HG03066 (cell line): Measurements from ENCODE around the gene RCAN2.

Source experiments
- ATAC-seq: cut with Tn5 transposase; IDR thresholded peaks from one replicate; pipeline ENCODE4 v1.9.1; 2021; ENCODE audit warnings: low read depth; ENCODE audit not compliant: unreplicated experiment

Gene RCAN2

GRCh38 chr6:46500382-46500781 lies 9.1 kb upstream of the RCAN2 start:
- ATAC-seq = no peak

- ATAC-seq = no peak
These were observed 639 bp upstream of the RCAN2 start for GRCh38 chr6:46491628-46492547.

GRCh38 chr6:46490425-46491200 lies 636 bp downstream of the RCAN2 start:
- ATAC-seq = no peak

- no peak for ATAC-seq
These were observed 5.1 kb downstream of the RCAN2 start for GRCh38 chr6:46486181-46486580.

GRCh38 chr6:46484081-46484820 lies 7.0 kb downstream of the RCAN2 start:
- ATAC-seq = no peak

- no peak for ATAC-seq
These were observed 14.9 kb downstream of the RCAN2 start for GRCh38 chr6:46476301-46476700.

- no peak for ATAC-seq
These were observed 17.4 kb downstream of the RCAN2 start for GRCh38 chr6:46473881-46474280.

- ATAC-seq = no peak
These were observed 19.0 kb downstream of the RCAN2 start for GRCh38 chr6:46472243-46472642.

GRCh38 chr6:46469021-46469420 lies 22.2 kb downstream of the RCAN2 start:
- no peak for ATAC-seq

GRCh38 chr6:46468403-46469010 lies 22.7 kb downstream of the RCAN2 start:
- ATAC-seq = no peak

GRCh38 chr6:46466570-46466969 lies 24.7 kb downstream of the RCAN2 start:
- ATAC-seq = no peak

GRCh38 chr6:46465294-46466165 lies 25.7 kb downstream of the RCAN2 start:
- no peak for ATAC-seq

GRCh38 chr6:46456297-46456696 lies 35.0 kb downstream of the RCAN2 start:
- ATAC-seq = no peak

GRCh38 chr6:46454691-46455090 lies 36.6 kb downstream of the RCAN2 start:
- ATAC-seq = no peak

- ATAC-seq = no peak
These were observed 37.4 kb downstream of the RCAN2 start for GRCh38 chr6:46453741-46454316.

- no peak for ATAC-seq
These were observed 38.0 kb downstream of the RCAN2 start for GRCh38 chr6:46453216-46453615.

GRCh38 chr6:46452312-46452917 lies 38.8 kb downstream of the RCAN2 start:
- ATAC-seq = no peak

GRCh38 chr6:46451343-46451742 lies 39.9 kb downstream of the RCAN2 start:
- no peak for ATAC-seq
